Measurements from ENCODE around the gene UBB.

Gene UBB

GRCh38 chr17:16419074-16419928, 38.4 kb downstream of the UBB start:
- peak; percentile 38 for FAIRE-seq
- no peak for TF ChIP-seq POLR2A (IDR thresholded peaks at IDR 0.05; ENCODE audit: low read depth, low read length)
- peak; percentile 87 for DNase-seq (ENCODE audit: insufficient read length, low spot score)

GRCh38 chr17:16419929-16420271, 39.0 kb downstream of the UBB start:
- DNase-seq (ENCODE audit: insufficient read length, low spot score) (peak; percentile 69), FAIRE-seq (peak; percentile 43)
- TF ChIP-seq POLR2A (IDR thresholded peaks at IDR 0.05; ENCODE audit: low read depth, low read length): no peak

DNA sequence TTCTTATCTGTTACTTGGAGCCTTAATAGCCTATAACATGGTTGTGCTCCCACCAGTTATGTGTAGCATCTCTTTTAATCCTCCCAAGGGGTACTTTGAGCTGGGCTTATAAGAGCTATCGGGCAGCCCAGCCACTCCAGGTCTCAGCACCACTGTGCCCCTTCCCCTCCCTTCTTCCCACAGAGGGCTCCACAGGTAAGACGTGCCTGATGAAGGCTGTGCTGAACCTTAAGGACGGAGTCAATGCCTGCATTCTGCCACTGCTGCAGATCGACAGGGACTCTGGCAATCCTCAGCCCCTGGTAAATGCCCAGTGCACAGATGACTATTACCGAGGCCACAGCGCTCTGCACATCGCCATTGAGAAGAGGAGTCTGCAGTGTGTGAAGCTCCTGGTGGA, 41.5 kb downstream of the UBB start:
- no peak for TF ChIP-seq POLR2A (IDR thresholded peaks at IDR 0.05; ENCODE audit: low read depth, low read length)
- DNase-seq (ENCODE audit: insufficient read length, low spot score) (no peak), FAIRE-seq (no peak)

DNA sequence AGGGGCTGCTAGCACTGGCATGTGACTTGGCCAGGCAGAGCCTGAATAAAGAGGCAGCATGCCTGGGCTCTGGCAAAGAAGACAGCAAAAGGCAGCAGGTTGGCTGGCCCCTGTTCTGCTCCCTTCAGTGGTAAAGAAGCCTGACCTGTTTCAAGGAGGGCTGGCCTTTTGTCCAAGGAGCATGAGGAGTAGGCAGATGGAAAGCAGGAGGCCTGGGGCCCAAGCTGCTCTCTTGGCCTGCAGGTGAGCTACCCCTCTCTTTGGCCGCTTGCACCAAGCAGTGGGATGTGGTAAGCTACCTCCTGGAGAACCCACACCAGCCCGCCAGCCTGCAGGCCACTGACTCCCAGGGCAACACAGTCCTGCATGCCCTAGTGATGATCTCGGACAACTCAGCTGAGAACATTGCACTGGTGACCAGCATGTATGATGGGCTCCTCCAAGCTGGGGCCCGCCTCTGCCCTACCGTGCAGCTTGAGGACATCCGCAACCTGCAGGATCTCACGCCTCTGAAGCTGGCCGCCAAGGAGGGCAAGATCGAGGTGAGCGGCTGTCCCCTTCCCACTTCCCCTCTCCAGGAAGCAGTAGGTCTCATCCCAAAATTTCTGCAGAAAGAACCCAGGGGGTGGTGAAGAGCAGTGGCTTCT, 42.5 kb downstream of the UBB start:
- DNase-seq (ENCODE audit: insufficient read length, low spot score) (no peak), FAIRE-seq (no peak)
- TF ChIP-seq POLR2A (IDR thresholded peaks at IDR 0.05; ENCODE audit: low read depth, low read length): no peak

GRCh38 chr17:16425202-16425601, 44.3 kb downstream of the UBB start:
- no peak for DNase-seq (ENCODE audit: insufficient read length, low spot score)
- TF ChIP-seq POLR2A (IDR thresholded peaks at IDR 0.05; ENCODE audit: low read depth, low read length): no peak
- FAIRE-seq: no peak

GRCh38 chr17:16425698-16426659, 45.1 kb downstream of the UBB start:
- FAIRE-seq (no peak), DNase-seq (ENCODE audit: insufficient read length, low spot score) (no peak)
- no peak for TF ChIP-seq POLR2A (IDR thresholded peaks at IDR 0.05; ENCODE audit: low read depth, low read length)

DNA sequence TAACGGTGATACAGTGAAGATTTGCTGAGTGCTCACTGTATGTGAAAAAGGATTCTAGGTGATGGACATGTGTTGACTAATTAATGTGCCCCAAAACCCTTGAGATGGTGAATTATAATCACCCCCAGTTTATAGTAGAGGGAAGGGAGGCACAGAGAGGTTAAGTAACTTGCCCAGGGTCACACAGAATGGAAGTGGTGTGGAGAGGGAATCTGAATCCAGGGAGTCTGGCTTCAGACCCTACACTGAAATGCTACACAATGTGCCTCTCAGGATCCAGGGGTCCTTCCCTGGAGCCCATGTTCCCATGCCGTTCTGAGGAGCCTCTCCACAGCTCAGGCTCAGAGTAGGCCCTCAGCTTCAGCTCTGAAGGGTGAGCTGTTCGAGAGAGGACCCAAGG, 46.1 kb downstream of the UBB start:
- TF ChIP-seq POLR2A (IDR thresholded peaks at IDR 0.05; ENCODE audit: low read depth, low read length): no peak
- DNase-seq (ENCODE audit: insufficient read length, low spot score): no peak
- no peak for FAIRE-seq

DNA sequence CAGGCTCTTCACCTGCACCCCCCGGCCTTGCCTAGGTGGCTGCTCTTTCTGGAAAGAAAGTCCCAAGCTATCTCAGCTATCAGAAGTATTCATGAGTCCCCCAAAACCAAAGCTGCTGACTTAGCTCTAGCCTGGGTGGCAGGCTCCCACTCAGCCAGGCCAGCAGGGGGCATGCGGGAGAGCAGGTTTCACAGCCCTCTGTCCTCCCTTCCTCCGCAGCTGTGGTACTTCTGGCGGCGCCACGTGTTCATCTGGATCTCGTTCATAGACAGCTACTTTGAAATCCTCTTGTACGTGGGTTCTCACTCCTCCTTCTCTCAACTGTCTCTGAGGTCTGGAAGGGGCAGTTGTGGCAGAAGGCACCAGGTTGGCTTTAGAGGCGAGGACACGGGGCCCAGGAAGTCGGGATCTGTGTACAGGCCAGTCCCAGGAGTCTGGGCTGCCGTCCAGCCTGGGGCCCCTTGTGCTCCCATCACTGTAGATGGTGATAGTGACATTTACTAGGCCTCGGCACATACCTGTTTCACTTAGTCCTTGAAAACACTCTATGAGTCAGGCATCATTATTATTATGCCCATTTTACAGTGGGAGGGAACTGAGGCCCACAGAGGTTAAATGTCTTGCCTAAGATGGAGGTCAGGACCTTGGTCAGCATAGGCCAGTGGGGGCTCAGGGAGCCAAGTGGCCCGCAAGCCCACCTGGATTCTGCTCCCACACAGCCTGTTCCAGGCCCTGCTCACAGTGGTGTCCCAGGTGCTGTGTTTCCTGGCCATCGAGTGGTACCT, 47.4 kb downstream of the UBB start:
- no peak for TF ChIP-seq POLR2A (IDR thresholded peaks at IDR 0.05; ENCODE audit: low read depth, low read length)
- FAIRE-seq (no peak), DNase-seq (ENCODE audit: insufficient read length, low spot score) (no peak)

GRCh38 chr17:16429083-16429482, 48.2 kb downstream of the UBB start:
- FAIRE-seq: no peak
- TF ChIP-seq POLR2A (IDR thresholded peaks at IDR 0.05; ENCODE audit: low read depth, low read length): no peak
- DNase-seq (ENCODE audit: insufficient read length, low spot score): no peak

DNA sequence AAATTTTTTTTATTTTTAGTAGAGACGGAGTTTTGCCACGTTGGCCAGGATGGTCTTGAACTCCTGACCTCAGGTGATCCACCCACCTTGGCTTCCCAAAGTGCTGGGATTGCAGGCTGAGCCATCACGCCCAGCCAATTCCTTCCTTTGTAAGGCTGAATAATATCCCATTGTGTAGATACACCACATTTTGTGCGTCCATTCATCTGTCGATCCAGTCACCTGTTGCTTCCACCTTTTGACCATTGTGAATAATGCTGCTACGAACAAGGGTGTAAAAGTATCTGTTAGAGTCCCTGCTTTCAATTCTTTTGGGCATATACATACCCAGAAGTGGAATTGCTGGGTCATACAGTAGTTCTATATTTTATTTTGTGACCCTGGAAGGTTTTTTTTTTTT, 49.8 kb downstream of the UBB start:
- no peak for TF ChIP-seq POLR2A (IDR thresholded peaks at IDR 0.05; ENCODE audit: low read depth, low read length)
- DNase-seq (ENCODE audit: insufficient read length, low spot score) (no peak), FAIRE-seq (no peak)

GRCh38 chr17:16432017-16432416, 51.1 kb downstream of the UBB start:
- no peak for TF ChIP-seq POLR2A (IDR thresholded peaks at IDR 0.05; ENCODE audit: low read depth, low read length)
- no peak for DNase-seq (ENCODE audit: insufficient read length, low spot score)
- FAIRE-seq: no peak

Data from H54 (cell line).